ENCODE results near the gene AIFM1.

DNA sequence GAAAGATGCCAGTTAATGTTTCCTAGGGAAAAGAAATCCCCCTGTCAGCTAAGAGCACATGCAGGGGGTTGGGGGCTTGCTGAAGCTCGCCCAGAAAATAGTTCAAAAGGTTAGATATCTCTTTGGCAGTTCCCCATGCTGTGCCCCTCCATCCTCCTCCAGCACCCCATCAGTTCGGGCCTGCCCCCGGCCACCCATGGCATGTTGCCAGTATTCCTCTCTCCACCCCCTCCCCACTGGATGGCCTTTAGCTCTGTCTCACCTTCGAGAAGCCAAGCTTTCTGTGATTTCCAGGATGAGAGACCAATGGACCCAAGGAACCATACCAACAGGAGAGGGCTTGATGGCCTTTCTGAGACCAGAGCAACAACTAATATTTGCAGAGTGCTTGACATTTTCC, 11.3 kb upstream of the AIFM1 start:
- TF ChIP-seq CTCF (IDR thresholded peaks at IDR 0.05) = no peak
- no peak for TF ChIP-seq POLR2A (IDR thresholded peaks at IDR 0.05)
